H9 (cell line): ENCODE data around the gene KLHL3. TPM values are rescaled to one million over a fixed set of nuclear protein-coding genes. Genes with fewer than 3 reads are reported as not detected.

Experiments used
- DNase-seq: peaks from one replicate; pipeline ENCODE4 v3.0.0-alpha.2; 2017
- H2AFZ ChIP-seq: one replicate; pipeline ENCODE4 v1.6.1; 2013; ENCODE audit warnings: mild to moderate bottlenecking, low read length, control low read depth, moderate library complexity
- H2AK5ac ChIP-seq: 2 replicates; pipeline ENCODE4 v1.6.1; 2013; ENCODE audit warnings: low read length, control low read depth, mixed read lengths; ENCODE audit not compliant: insufficient read length
- H2BK120ac ChIP-seq: one replicate; pipeline ENCODE4 v1.6.1; 2013; ENCODE audit warnings: low read depth, mild to moderate bottlenecking, low read length, control low read depth, inconsistent platforms; ENCODE audit not compliant: poor library complexity, severe bottlenecking
- H2BK12ac ChIP-seq: 2 replicates; pipeline ENCODE4 v1.6.1; 2013; ENCODE audit warnings: low read length, control low read depth, mixed read lengths, low read depth; ENCODE audit not compliant: insufficient read length
- H2BK15ac ChIP-seq: 2 replicates; pipeline ENCODE4 v1.6.1; 2013; ENCODE audit warnings: low read depth, low read length, control low read depth
- H2BK20ac ChIP-seq: one replicate; pipeline ENCODE4 v1.6.1; 2013; ENCODE audit warnings: low read depth, mild to moderate bottlenecking, low read length, control low read depth, inconsistent platforms; ENCODE audit not compliant: poor library complexity, severe bottlenecking
- H2BK5ac ChIP-seq: 2 replicates; pipeline ENCODE4 v1.6.1; 2013; ENCODE audit warnings: low read length, control low read depth, mixed read lengths; ENCODE audit not compliant: insufficient read length
- H3K14ac ChIP-seq: 2 replicates; pipeline ENCODE4 v1.6.1; 2013; ENCODE audit warnings: low read length, control low read depth; ENCODE audit not compliant: insufficient read depth
- H3K18ac ChIP-seq: 2 replicates; pipeline ENCODE4 v1.6.1; 2013; ENCODE audit warnings: low read depth, mild to moderate bottlenecking, mixed read lengths, low read length, control low read depth; ENCODE audit not compliant: insufficient read length
- H3K23ac ChIP-seq: 2 replicates; pipeline ENCODE4 v1.6.1; 2013; ENCODE audit warnings: low read length, control low read depth, mixed read lengths, low read depth; ENCODE audit not compliant: insufficient read length
- H3K23me2 ChIP-seq: 2 replicates; pipeline ENCODE4 v1.6.1; 2013; ENCODE audit warnings: low read depth, mild to moderate bottlenecking, mixed read lengths, low read length, control low read depth; ENCODE audit not compliant: insufficient read length, poor library complexity, severe bottlenecking
- H3K27ac ChIP-seq: 2 replicates; pipeline ENCODE4 v1.5.1; 2013; ENCODE audit warnings: low read length, control low read depth, mixed read lengths, low read depth; ENCODE audit not compliant: insufficient read length
- H3K27me3 ChIP-seq: 2 replicates; pipeline ENCODE4 v1.6.1; 2013; ENCODE audit warnings: low read length, control low read depth, inconsistent platforms; ENCODE audit not compliant: insufficient read depth
- H3K4ac ChIP-seq: 2 replicates; pipeline ENCODE4 v1.6.1; 2013; ENCODE audit warnings: low read depth, mild to moderate bottlenecking, control low read depth, inconsistent platforms, low read length, moderate library complexity
- H3K4me1 ChIP-seq: 2 replicates; pipeline ENCODE4 v1.6.1; 2013; ENCODE audit warnings: low read length, control low read depth, inconsistent platforms; ENCODE audit not compliant: insufficient read depth
- H3K4me2 ChIP-seq: 2 replicates; pipeline ENCODE4 v1.6.1; 2013; ENCODE audit warnings: low read length, control low read depth, mixed read lengths; ENCODE audit not compliant: insufficient read length, insufficient read depth
- H3K56ac ChIP-seq: 2 replicates; pipeline ENCODE4 v1.6.1; 2013; ENCODE audit warnings: low read depth, mild to moderate bottlenecking, mixed read lengths, low read length, control low read depth; ENCODE audit not compliant: insufficient read length
- H3K79me1 ChIP-seq: 2 replicates; pipeline ENCODE4 v1.6.1; 2013; ENCODE audit warnings: low read depth, mild to moderate bottlenecking, moderate library complexity, low read length, control low read depth, inconsistent platforms; ENCODE audit not compliant: insufficient read depth, poor library complexity, severe bottlenecking
- H3K79me2 ChIP-seq: 2 replicates; pipeline ENCODE4 v1.6.1; 2013; ENCODE audit warnings: low read length, control low read depth, inconsistent platforms; ENCODE audit not compliant: insufficient read depth
- H3K9ac ChIP-seq: 2 replicates; pipeline ENCODE4 v1.6.1; 2013; ENCODE audit warnings: low read length, control low read depth, mixed read lengths; ENCODE audit not compliant: insufficient read length; ENCODE audit errors: extremely low read depth
- H3K9me3 ChIP-seq: one replicate; pipeline ENCODE4 v1.6.1; 2013; ENCODE audit warnings: low read depth, low read length, inconsistent platforms; ENCODE audit not compliant: control insufficient read depth
- H3T11ph ChIP-seq: one replicate; pipeline ENCODE4 v1.6.1; 2013; ENCODE audit warnings: mild to moderate bottlenecking, low read length, control low read depth, inconsistent platforms
- H4K20me1 ChIP-seq: one replicate; pipeline ENCODE4 v1.6.1; 2013; ENCODE audit not compliant: control insufficient read depth, insufficient read length, insufficient read depth
- H4K5ac ChIP-seq: 2 replicates; pipeline ENCODE4 v1.6.1; 2013; ENCODE audit warnings: low read depth, mild to moderate bottlenecking, mixed read lengths, low read length, control low read depth; ENCODE audit not compliant: insufficient read length
- H4K8ac ChIP-seq: replicated peaks from 2 replicates; pipeline ENCODE4 v1.6.1; 2013; ENCODE audit warnings: low read length, control low read depth, mixed read lengths, low read depth; ENCODE audit not compliant: insufficient read length
- H4K91ac ChIP-seq: 2 replicates; pipeline ENCODE4 v1.6.1; 2013; ENCODE audit warnings: low read depth, mild to moderate bottlenecking, moderate library complexity, mixed read lengths, low read length, control low read depth; ENCODE audit not compliant: insufficient read length
- H3K27ac Mint-ChIP-seq, 3 experiments: 2 replicates in 2 of 3; 3 replicates in 1 of 3; pipeline ENCODE4 v1.8.0; 2020 to 2021; ENCODE audit warnings: mixed read lengths in 3 of 3, mild to moderate bottlenecking in 1 of 3, moderate library complexity in 1 of 3
- H3K27me3 Mint-ChIP-seq: 2 replicates; pipeline ENCODE4 v1.8.0; 2021; ENCODE audit warnings: low read depth, mild to moderate bottlenecking, moderate library complexity, mixed read lengths
- H3K36me3 Mint-ChIP-seq, 3 experiments: 2 replicates in 2 of 3; 3 replicates in 1 of 3; pipeline ENCODE4 v1.8.0; 2020 to 2021; ENCODE audit warnings: low read depth in 3 of 3, mixed read lengths in 3 of 3; ENCODE audit not compliant: insufficient read depth in 1 of 3
- H3K4me1 Mint-ChIP-seq, 2 experiments: 2 replicates each; pipeline ENCODE4 v1.8.0; 2020; ENCODE audit warnings: mixed read lengths in 2 of 2
- H3K4me3 Mint-ChIP-seq, 2 experiments: 2 replicates in 1 of 2; 3 replicates in 1 of 2; pipeline ENCODE4 v1.8.0; 2020 to 2021; ENCODE audit warnings: mild to moderate bottlenecking in 2 of 2, mixed read lengths in 2 of 2, moderate library complexity in 1 of 2
- H3K9me3 Mint-ChIP-seq, 2 experiments: 2 replicates in 1 of 2; 3 replicates in 1 of 2; pipeline ENCODE4 v1.8.0; 2020; ENCODE audit warnings: mild to moderate bottlenecking in 2 of 2, mixed read lengths in 2 of 2, moderate library complexity in 1 of 2
- CTCF ChIP-seq: fragments of 200-600 bp; sonication (generic); conservative IDR thresholded peaks from 3 replicates; pipeline ENCODE4 v1.8.0; 2021; ENCODE audit warnings: antibody characterized with exemption, mild to moderate bottlenecking
- WGBS: extraction: QIAGEN DNeasy Blood & Tissue Kit; methylation state at CpG from one replicate; pipeline ENCODE4 v1.1.7; 2013; ENCODE audit warnings: missing lambda C conversion rate, low lambda C conversion rate, mixed read lengths; ENCODE audit not compliant: insufficient read length; ENCODE audit errors: extremely low coverage; 5-methylcytosine and 5-hydroxymethylcytosine counted together
- total RNA-seq: library from RNA; stranded (reverse); gene quantifications from 2 replicates; pipeline ENCODE4 v1.2.1, GENCODE V29; 2021

Gene KLHL3
- total RNA-seq, 1 experiment from 2014 or later, result 12.8 TPM

GRCh38 chr5:137606401-137606800 is 129.5 kb downstream of the KLHL3 start:
- no peak for TF ChIP-seq CTCF
- no peak overlapping the region for H3K27ac Mint-ChIP-seq
- H3K79me1 ChIP-seq, result no peaks in the 10 kb centered on the region
- H3K27ac ChIP-seq, result no peak overlapping the region
- no peak overlapping the region for H2AFZ ChIP-seq
- no peak overlapping the region for H3K23ac ChIP-seq
- H2BK20ac ChIP-seq, result no peak overlapping the region
- H3T11ph ChIP-seq, result no peak overlapping the region
- H3K9me3 Mint-ChIP-seq, result no peaks in the 10 kb centered on the region; a peak in 1 of 5 replicates
- H3K23me2 ChIP-seq, result no peaks in the 10 kb centered on the region
- peaks cover 12 to 14% of the 10 kb centered on the region in 2 experiments for H3K4me1 Mint-ChIP-seq
- no peak overlapping the region for H3K14ac ChIP-seq
- no peak overlapping the region for H2AK5ac ChIP-seq
- no peak overlapping the region for H2BK15ac ChIP-seq
- H3K18ac ChIP-seq, result no peak overlapping the region
- no peak for DNase-seq
- H3K4me1 ChIP-seq, result no peaks in the 10 kb centered on the region
- H4K91ac ChIP-seq, result no peak overlapping the region
- H3K9ac ChIP-seq, result no peak overlapping the region
- no peak overlapping the region for H2BK5ac ChIP-seq
- H4K20me1 ChIP-seq, result no peaks in the 10 kb centered on the region
- no peak overlapping the region for H3K4ac ChIP-seq
- no peak overlapping the region for H2BK120ac ChIP-seq
- no peak overlapping the region for H4K5ac ChIP-seq
- no peaks in the 10 kb centered on the region for H3K36me3 Mint-ChIP-seq
- no peaks in the 10 kb centered on the region for H3K27me3 ChIP-seq
- H3K79me2 ChIP-seq, result no peaks in the 10 kb centered on the region
- H3K4me2 ChIP-seq, result no peak overlapping the region
- H2BK12ac ChIP-seq, result no peak overlapping the region
- H3K9me3 ChIP-seq, result no peaks in the 10 kb centered on the region
- no peak overlapping the region for H3K4me3 Mint-ChIP-seq
- WGBS, result no CpG with 5 or more reads among the region's 2 CpGs
- no peak overlapping the region for H3K56ac ChIP-seq
- peaks cover 2% of the 10 kb centered on the region; the same call in 1 of the 2 replicates for H3K27me3 Mint-ChIP-seq
- H4K8ac ChIP-seq, result no peak overlapping the region
